GM13977 (cell line): ENCODE measurements around the gene FUOM.

Experiments
- DNase-seq: peaks from one replicate; pipeline ENCODE4 v3.0.0; 2012; ENCODE audit warnings: low spot score
- CTCF ChIP-seq: IDR thresholded peaks from 2 replicates; pipeline ENCODE4 v1.5.1; 2012; ENCODE audit warnings: mild to moderate bottlenecking, control low read depth; ENCODE audit not compliant: insufficient read depth; ENCODE audit errors: extremely low read depth, missing control alignments
- in situ Hi-C: fragments of 300-500 bp; cut with MboI; formaldehyde crosslinking; loops from one replicate; pipeline ENCODE4 v1.12.0; 2022; ENCODE audit warnings: low sequenced_read_pairs, low pct_unique_long_range_greater_than_20kb, mixed read lengths, inconsistent platforms; ENCODE audit not compliant: unreplicated experiment

The FUOM gene

GRCh38 chr10:133401500-133401899 is 43.7 kb upstream of the FUOM start:
- DNase-seq, result no peak
- no peak for TF ChIP-seq CTCF
- in situ Hi-C loops, result no loop called here

- in situ Hi-C loops, result no loop called here
- DNase-seq, result peak; percentile 72
- no peak for TF ChIP-seq CTCF
Observed at GRCh38 chr10:133400624-133401424, 43.0 kb upstream of the FUOM start.

GRCh38 chr10:133399123-133399601 is 41.3 kb upstream of the FUOM start:
- no peak for TF ChIP-seq CTCF
- in situ Hi-C loops, result no loop called here
- no peak for DNase-seq

GRCh38 chr10:133397938-133398337 is 40.1 kb upstream of the FUOM start:
- in situ Hi-C loops, result no loop called here
- DNase-seq, result no peak
- no peak for TF ChIP-seq CTCF

GRCh38 chr10:133396035-133396624 is 38.3 kb upstream of the FUOM start:
- TF ChIP-seq CTCF, result no peak
- no peak for DNase-seq
- in situ Hi-C loops, result no loop called here

- TF ChIP-seq CTCF, result no peak
- in situ Hi-C loops, result no loop called here
- DNase-seq, result no peak
Observed at GRCh38 chr10:133394801-133395221, 37.0 kb upstream of the FUOM start.
